BE2C (cell line): ENCODE data around the gene SIK1. TPM values are rescaled to one million over a fixed set of nuclear protein-coding genes. Genes with fewer than 3 reads are reported as not detected.
"Not testable (repeated sequence)": the region's sequence is repeated elsewhere in the genome, so short reads cannot be mapped to it uniquely, and the experiment has no call there.

Experiments
- DNase-seq: peaks from one replicate; pipeline ENCODE4 v3.0.0-alpha.2; 2020
- H3K27me3 ChIP-seq: fragments of 250-450 bp; sonication (Bioruptor Pico); 2 replicates; pipeline ENCODE4 v1.5.1; 2020; ENCODE audit warnings: mild to moderate bottlenecking
- H3K36me3 ChIP-seq: fragments of 250-450 bp; sonication (Bioruptor Pico); 2 replicates; pipeline ENCODE4 v1.5.1; 2020; ENCODE audit warnings: mild to moderate bottlenecking
- H3K4me1 ChIP-seq: fragments of 250-450 bp; sonication (Bioruptor Pico); 2 replicates; pipeline ENCODE4 v1.5.1; 2020
- H3K4me3 ChIP-seq: 2 replicates; pipeline ENCODE4 v1.5.1; 2011; ENCODE audit warnings: low read depth, low read length
- H3K9me3 ChIP-seq: fragments of 250-450 bp; sonication (Bioruptor Pico); 2 replicates; pipeline ENCODE4 v1.5.1; 2020
- polyA plus RNA-seq: library from polyadenylated mRNA; unstranded; fragments of >200 nt; gene quantifications from one replicate; pipeline ENCODE4 v1.2.1, GENCODE V29; 2012; ENCODE audit warnings: low read depth, missing spikeins; ENCODE audit not compliant: insufficient read length, insufficient read depth
- TF ChIP-seq, protein P1 (sequence below): IDR thresholded peaks from 2 replicates; pipeline ENCODE4 v1.5.1; 2012; ENCODE audit warnings: mild to moderate bottlenecking, low read depth, low read length

The SIK1 gene
- polyA plus RNA-seq, result 0.49 TPM

- H3K4me1 ChIP-seq, H3K9me3 ChIP-seq, H3K4me3 ChIP-seq, H3K36me3 ChIP-seq, DNase-seq, H3K27me3 ChIP-seq: not testable (repeated sequence)
These were observed at the start of gene SIK1 for GRCh38 chr21:43426404-43427241. Gene SIK1, minus strand, starts transcription at chr21:43427131. Its CDS starts 953 bp downstream, at chr21:43426178.

DNA sequence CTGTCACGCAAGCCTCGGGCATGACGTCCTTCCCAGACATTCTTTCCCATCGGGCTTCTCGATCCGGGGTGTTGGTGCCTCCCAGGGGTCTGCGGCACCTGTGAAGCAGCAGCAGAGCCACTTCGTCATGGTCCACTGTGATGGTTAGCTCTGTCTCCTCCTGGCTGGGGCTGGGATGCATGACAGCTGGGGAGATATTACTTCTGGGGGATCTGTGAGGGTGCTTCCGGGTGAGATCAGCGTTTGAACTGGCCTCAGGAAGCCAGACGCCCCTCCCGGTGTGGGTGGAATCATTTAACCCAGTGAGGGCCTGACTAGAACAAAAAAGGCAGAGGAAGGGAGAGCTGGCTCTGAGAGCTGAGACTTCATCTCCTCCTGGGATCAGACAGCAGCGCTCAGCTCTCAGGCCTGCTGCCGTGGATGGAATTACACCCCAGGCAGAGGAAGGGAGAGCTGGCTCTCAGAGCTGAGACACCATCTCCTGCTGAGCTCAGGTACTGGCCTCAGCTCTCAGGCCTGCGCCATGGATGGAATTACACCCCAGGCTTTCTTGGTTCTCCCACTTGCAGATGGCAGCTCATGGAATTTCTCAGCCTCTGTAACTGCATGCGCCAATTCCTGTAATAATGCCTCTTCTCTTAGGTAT lies 44.8 kb upstream of the SIK1 start:
- not testable (repeated sequence) for H3K36me3 ChIP-seq, H3K27me3 ChIP-seq, H3K4me1 ChIP-seq, H3K9me3 ChIP-seq, H3K4me3 ChIP-seq, DNase-seq

- H3K27me3 ChIP-seq, H3K4me1 ChIP-seq, H3K4me3 ChIP-seq, H3K36me3 ChIP-seq, DNase-seq, H3K9me3 ChIP-seq: not testable (repeated sequence)
These were observed 43.0 kb upstream of the SIK1 start for GRCh38 chr21:43469719-43470458.

- TF ChIP-seq, protein P1, sequence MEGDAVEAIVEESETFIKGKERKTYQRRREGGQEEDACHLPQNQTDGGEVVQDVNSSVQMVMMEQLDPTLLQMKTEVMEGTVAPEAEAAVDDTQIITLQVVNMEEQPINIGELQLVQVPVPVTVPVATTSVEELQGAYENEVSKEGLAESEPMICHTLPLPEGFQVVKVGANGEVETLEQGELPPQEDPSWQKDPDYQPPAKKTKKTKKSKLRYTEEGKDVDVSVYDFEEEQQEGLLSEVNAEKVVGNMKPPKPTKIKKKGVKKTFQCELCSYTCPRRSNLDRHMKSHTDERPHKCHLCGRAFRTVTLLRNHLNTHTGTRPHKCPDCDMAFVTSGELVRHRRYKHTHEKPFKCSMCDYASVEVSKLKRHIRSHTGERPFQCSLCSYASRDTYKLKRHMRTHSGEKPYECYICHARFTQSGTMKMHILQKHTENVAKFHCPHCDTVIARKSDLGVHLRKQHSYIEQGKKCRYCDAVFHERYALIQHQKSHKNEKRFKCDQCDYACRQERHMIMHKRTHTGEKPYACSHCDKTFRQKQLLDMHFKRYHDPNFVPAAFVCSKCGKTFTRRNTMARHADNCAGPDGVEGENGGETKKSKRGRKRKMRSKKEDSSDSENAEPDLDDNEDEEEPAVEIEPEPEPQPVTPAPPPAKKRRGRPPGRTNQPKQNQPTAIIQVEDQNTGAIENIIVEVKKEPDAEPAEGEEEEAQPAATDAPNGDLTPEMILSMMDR, result no peak
- no peak for DNase-seq
- Histone ChIP-seq H3K27me3 (no peaks in the 10 kb centered on the region), H3K9me3 (no peaks in the 10 kb centered on the region), H3K4me3 (no peak overlapping the region), H3K4me1 (no peaks in the 10 kb centered on the region), H3K36me3 (no peaks in the 10 kb centered on the region)
These were observed 40.9 kb upstream of the SIK1 start for GRCh38 chr21:43467785-43468184.

- not testable (repeated sequence) for DNase-seq, H3K4me3 ChIP-seq, H3K9me3 ChIP-seq, H3K27me3 ChIP-seq, H3K36me3 ChIP-seq, H3K4me1 ChIP-seq
These were observed 38.2 kb upstream of the SIK1 start for GRCh38 chr21:43465159-43465558.

DNA sequence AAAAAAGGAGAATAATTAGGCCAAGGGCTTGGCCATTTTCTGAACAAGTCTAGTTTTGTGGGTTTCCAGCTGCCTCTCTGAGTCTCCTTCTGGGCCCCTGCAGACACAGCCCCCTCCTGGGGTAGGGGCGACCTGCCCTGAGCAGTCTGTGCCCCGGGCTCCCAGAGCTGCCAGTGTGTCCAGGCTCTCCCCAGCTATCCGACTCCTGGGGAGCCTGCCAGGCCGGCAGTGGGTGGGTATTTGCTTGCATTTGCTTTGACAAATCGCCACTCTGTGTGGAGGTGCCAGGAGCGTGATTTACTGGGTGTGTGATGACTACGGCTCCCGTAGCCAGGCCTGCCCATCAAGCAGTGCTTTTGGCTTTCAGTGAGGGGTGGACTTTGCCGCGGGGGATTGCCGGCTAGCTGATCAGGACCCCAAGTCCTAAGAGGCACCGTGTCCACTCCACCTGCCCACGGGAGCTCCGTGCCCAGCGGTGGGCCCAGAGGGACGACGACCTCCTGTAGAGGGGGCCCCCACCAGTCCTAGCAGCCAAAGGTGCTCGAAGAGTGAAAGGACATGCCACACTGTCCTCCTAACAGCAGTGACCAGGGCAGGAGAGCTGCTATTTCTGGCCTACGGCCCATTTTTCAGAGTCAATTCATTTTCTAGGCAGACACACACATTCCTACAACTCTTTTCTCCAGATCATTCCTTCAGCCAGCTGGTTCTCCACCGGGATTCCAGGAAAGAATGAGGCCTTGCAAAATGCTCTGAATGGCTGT lies 36.7 kb upstream of the SIK1 start:
- not testable (repeated sequence) for H3K4me3 ChIP-seq, DNase-seq, H3K9me3 ChIP-seq, H3K36me3 ChIP-seq, H3K4me1 ChIP-seq, H3K27me3 ChIP-seq

DNA sequence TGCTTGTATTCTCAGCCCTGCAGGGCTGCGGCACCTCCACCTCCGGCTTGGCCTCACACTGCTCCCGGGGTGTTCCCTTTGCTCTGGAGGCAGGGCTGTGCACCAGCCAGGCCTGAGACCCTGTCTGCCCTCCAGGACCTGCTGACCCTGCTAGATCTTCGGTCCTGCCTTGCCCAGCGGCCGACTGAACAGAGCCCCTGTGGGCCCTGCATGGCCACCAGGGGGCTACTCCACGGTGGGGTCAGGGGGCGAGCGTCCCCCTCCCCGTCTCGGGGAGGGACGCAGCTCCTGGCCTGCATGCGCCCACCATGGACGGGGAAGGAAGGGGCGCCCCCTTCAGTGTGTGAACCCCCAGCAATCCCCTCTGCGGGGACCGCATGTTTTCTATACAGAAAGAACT lies 36.0 kb upstream of the SIK1 start:
- not testable (repeated sequence) for DNase-seq, H3K27me3 ChIP-seq, H3K4me1 ChIP-seq, H3K9me3 ChIP-seq, H3K4me3 ChIP-seq, H3K36me3 ChIP-seq

DNA sequence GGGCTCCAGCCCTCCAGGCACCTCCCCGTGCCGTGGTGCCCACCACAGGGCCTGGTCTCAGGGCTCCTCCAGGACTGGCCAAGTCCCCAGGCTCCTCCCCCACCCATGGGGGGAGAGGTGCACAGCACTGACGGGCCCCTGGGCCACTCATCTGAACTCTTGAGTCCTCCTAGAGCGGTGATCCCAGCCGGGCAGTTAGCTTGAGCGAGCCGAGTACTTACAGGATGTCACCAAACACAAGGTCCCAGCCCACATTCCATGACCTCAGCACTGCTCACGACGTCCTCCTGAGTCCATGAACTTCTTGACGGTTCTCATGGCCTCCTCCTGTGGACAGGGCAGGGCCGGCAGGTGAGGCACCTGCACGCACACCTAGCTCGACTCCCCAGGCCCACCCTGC lies 33.5 kb upstream of the SIK1 start:
- H3K9me3 ChIP-seq, H3K27me3 ChIP-seq, H3K4me1 ChIP-seq, H3K36me3 ChIP-seq, H3K4me3 ChIP-seq, DNase-seq: not testable (repeated sequence)

- not testable (repeated sequence) for H3K27me3 ChIP-seq
These were observed 32.1 kb upstream of the SIK1 start for GRCh38 chr21:43458995-43459394.

DNA sequence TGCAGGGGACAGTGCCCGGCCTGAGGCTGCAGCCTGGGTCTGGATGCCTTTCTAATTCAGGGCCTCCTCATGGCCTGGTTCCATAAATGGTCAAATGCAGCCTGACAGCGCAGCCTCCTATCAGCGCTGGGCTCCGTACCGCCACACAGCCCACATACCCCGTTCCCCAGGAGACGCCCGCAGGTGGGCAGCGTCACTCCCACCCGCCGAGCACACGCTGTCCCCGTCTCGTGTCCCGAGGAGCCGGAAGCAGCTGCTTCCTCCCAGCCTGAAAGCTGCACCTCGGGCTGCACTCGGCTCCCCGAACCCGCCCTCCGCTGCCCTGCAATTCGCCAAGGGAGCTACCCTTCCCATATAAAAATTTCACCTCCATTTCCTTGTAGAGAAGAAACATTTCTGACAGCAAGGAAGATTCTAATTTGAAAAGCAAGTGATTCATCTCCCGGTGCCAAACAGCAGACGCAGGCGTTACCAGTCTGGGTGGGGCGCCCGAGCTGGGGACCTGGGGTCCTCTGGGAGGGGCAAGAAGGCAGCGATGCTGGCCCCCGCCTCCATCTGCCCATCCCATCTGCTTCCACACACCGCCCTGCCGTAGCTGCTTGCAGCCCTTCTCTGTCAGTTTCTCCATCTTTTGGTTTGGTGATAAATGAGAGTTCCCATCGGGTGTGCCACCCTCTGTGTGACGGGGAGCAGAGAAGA lies 29.8 kb upstream of the SIK1 start:
- DNase-seq, H3K9me3 ChIP-seq, H3K27me3 ChIP-seq, H3K36me3 ChIP-seq, H3K4me1 ChIP-seq, H3K4me3 ChIP-seq: not testable (repeated sequence)

More at GRCh38 chr21:43458995-43459394, 32.1 kb upstream of the SIK1 start:
- not testable (repeated sequence) for H3K36me3 ChIP-seq, DNase-seq, H3K4me1 ChIP-seq, H3K9me3 ChIP-seq, H3K4me3 ChIP-seq

DNA sequence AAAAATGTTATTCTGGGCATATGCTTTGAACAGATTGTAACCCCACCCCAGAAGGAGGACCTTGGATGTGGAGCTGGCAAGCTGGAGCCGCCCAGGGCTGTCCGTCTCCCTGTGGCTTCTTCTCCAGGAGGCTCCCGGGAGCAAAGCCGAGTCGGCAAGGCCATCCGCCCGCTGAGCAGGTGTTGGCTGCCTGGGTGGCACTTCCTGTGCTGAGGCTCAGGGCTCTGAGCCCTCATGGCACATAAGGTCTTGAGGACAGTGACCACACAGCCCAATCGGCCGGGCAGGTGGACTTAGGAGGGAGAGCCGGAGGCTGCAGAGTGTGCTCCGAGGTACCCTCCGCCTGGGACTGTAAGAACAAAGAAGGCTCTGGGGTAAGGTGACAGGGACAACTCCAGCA lies 28.8 kb upstream of the SIK1 start:
- H3K4me3 ChIP-seq, H3K9me3 ChIP-seq, H3K36me3 ChIP-seq, H3K4me1 ChIP-seq, DNase-seq, H3K27me3 ChIP-seq: not testable (repeated sequence)

GRCh38 chr21:43454176-43454575 lies 27.2 kb upstream of the SIK1 start:
- H3K36me3 ChIP-seq, DNase-seq, H3K4me3 ChIP-seq, H3K27me3 ChIP-seq, H3K4me1 ChIP-seq, H3K9me3 ChIP-seq: not testable (repeated sequence)

GRCh38 chr21:43451850-43452249 lies 24.9 kb upstream of the SIK1 start:
- not testable (repeated sequence) for H3K36me3 ChIP-seq, H3K9me3 ChIP-seq, H3K4me1 ChIP-seq, H3K4me3 ChIP-seq, DNase-seq, H3K27me3 ChIP-seq
